HG03066 (cell line): Measurements from ENCODE around the gene MTMR1.

Experiments used
- ATAC-seq: cut with Tn5 transposase; IDR thresholded peaks from one replicate; pipeline ENCODE4 v1.9.1; 2021; ENCODE audit warnings: low read depth; ENCODE audit not compliant: unreplicated experiment

The MTMR1 gene

DNA sequence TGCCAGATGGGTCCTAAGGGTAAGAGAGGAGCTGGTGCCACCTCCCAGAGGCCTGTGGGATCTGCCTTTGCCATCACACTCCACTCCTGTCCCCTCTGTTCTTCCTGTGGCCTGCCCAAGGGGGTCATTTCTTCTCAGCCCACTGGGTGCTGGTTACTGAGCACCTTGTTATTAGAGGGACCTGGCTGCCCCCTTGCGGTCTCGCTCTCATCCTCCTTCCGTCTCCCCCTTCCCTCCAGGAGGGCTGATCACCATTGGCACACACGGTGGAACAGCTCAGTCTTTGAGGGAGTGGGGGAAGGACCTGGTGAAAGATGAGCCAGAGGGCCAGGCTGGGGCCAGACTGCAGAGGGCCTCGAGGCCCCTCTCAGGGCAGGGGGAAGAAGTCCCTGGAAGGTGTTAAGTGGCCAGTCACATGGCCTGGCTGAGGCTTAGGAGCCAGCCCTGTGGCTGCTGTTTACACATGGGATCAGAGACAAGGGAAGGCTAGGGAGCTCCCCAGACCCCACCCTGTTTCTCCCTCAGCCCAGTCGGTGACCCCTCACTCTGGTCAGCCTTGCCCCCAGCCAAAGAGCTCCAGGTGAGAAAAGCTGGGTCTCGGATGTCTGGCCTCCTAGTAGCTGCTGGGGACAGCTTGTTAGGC is 68.1 kb downstream of the MTMR1 start:
- no peak for ATAC-seq

- no peak for ATAC-seq
These were observed 68.6 kb downstream of the MTMR1 start for GRCh38 chrX:150761819-150762216.

DNA sequence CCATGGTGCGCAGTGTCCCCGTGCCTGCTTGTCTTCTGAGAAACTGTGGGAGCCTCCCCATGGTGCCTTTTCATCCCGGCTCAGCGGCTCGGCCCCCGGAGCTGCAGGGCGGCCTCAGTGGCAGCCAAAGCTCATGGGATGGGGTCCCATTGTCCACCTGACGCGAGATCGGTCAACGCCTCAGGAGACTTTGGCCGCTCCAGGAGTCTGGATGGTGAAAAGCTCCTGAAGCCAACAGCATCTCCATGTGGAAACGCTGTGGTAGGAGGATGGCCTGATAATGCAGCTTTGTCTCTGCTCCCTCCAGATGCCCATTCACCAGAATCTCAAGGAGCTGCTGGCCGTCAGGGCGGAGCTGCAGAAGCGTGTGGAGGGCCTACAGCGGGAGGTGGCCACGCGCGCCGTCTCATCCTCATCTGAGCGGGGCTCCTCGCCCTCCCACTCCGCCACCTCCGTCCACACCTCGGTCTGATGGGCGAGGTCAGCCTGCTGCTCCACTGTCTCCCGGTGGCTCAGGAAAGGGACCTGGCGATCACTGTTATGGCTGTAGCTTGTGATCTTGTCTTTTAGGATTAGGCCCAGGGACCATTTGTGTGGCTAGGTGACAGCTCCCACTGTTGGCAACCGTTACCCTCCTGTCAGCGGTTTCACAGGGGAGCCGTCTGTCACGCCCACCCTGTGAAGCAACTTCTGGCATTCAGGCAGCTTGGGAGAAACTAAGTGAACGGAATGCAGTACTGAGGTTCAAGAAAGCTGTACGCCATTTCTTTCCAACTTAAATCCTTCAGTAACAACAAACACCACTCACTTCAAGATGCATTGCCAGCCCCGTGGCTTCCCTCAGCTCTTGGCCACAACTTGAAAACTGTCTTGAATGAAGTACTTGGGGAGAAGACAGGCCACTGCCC is 69.3 kb downstream of the MTMR1 start:
- ATAC-seq = no peak

GRCh38 chrX:150763303-150763797 is 70.2 kb downstream of the MTMR1 start:
- no peak for ATAC-seq

DNA sequence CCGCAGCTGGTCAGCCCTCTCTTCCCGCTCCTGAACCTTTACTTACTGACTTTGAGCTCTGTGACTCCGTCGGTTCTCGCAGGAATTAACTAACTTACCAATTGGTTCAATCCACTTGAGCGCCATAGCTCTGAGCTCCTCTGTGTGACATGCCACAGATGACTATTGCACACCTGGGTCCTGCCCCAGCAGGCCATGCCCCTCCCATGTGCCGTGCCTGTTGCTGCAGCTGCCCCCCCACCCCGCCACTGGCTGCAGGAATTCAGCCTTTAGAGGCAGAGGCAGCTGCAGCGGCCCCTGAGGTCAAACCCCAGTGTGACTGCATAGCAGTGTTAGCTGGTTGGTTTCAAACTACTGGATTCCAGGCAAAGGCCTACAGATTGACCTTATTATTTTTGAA is 70.6 kb downstream of the MTMR1 start:
- ATAC-seq = no peak

- ATAC-seq = no peak
These were observed 72.0 kb downstream of the MTMR1 start for GRCh38 chrX:150765237-150765636.

DNA sequence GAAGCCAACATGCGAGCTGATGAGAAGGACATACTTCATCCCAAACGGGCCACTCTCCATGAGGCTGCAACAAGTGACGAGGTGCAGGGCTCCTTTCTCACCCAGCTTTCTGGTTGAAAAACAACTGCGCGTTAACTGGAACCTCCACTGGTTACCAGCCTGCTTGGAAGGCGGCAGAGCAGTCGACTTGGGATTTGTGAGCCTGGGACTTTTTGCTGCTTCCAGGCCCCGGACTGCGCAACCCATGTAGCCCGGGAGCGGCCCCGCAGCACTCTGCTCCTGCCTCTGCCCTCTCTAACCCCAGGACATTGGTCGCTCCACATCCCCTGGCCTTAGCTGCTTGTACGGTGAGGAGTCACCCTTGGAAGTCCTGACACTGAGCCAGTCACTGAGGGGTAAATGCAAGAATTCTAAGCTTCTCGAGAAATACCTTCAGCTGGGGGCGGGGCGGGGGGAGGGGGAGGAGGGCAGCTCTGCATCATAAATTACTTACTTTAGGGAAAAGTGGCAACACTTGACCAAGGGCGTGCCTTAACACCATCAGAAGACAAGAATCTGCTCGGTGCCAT is 72.7 kb downstream of the MTMR1 start:
- ATAC-seq = no peak

DNA sequence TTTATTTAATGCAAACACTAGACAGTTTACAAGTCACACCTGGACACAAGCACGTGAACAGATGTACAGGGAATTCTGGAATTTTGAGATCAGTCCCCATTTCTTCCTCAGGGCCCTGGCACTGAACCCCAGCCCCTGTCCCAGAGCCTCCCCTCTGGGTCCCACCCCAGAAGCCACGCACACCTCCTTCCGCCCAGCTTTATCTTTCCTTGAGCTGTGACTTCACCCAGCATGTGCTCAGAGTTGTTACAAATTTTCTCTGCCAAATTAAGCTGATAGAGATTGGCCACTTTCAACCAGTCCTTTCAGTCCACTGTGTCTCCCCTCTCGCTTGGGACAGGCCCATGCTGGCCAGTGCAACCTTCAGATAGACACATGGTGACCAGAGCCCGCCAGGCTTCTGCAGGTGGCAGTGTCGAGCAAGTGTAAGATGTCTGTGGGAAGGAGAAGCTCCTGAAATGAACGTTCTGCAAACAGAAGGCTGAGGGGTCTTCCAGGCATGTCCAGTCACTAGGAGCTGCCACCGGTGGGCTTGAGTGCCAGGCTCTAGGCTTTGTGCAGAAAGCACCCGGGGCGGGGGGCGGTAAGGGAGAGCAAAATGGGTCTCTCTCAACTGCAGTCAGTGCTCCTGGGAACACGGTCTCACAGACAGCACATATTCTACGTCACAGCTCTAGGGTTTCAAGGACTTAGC is 73.3 kb downstream of the MTMR1 start:
- ATAC-seq = no peak

DNA sequence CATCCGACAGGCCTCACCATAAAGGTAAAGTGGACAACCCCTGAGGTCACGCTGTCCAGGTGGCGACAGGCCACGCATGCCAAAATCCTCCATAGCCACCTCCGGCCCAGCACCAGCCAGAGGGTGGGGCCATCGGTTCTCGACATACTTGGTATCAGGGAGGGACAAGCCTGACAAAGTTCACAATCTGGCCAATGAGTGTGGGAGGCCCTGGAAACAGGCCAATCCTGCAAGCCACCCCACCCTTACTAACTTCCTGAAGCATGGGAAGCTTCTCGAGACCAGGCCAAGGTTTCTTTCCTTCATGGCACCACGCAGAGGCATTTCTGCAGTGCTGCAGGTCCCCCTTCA is 73.8 kb downstream of the MTMR1 start:
- no peak for ATAC-seq

DNA sequence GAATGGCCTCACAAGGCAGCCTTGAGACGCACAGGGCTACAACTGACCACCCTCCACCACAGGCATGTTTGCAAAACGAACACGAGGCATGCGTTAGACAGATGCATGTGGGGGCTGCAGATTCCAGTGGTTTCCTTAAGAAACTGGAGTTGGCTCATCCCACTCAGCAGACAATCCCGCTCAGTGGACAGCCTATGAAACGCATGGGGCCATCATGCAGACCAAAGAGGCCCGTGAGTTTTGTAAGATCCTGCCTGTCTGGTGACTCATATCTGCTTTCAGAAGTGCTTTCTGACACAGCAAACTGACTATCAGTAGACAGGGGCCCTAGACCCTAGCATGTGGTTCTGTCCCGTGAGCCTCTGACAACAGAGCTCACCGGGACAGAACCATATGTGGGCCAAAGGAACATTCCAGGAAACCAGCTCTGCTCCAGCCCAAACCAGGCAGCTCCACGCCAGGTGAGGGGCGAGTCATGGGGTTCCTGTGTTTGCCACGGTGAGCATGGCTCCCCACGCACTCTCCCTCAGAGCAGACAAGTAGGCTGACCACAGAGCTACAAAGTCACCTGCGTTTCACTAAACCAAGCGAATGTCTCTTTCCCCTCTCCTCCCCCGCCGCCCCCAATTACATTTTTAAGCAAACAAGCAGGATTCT is 74.4 kb downstream of the MTMR1 start:
- no peak for ATAC-seq

DNA sequence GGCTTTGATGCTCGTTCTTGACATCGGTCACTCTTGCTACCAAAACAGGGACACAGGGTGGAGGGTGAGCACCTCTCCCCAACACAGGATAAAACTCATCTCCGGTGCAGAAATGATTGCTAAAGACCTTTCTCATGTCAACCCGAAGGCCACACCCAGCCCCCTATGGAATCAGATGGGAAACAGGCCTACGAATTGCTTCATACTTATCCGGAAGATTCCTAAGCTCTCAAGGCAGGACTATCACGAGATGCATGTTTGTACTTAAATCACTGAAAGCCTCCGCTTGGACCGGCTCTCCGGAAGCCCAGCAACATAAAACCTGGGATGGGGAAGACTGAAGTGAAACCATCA is 74.9 kb downstream of the MTMR1 start:
- ATAC-seq = no peak

- ATAC-seq = no peak
These were observed 75.5 kb downstream of the MTMR1 start for GRCh38 chrX:150768580-150769190.

DNA sequence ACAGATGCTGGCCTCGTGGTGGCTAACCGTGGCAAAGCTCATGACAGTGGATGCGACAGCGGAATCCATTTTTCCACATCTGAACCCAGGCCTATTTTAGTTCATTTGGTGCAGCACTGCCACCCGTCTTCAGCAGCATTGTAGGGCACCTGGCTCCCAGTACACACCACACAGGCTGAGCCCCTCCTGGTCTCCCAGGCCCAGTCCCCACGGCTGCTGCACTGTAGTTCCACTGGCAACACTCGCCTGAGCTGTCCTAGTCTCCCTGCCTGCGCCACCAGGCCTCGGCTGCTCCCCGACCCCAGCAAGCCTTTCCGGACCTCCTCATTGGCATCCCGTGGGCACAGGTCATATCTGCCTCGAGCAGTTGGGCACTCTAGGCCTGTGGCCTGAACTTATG is 76.2 kb downstream of the MTMR1 start:
- no peak for ATAC-seq

- no peak for ATAC-seq
These were observed 77.4 kb downstream of the MTMR1 start for GRCh38 chrX:150770623-150771022.

- no peak for ATAC-seq
These were observed 77.9 kb downstream of the MTMR1 start for GRCh38 chrX:150771116-150771515.

DNA sequence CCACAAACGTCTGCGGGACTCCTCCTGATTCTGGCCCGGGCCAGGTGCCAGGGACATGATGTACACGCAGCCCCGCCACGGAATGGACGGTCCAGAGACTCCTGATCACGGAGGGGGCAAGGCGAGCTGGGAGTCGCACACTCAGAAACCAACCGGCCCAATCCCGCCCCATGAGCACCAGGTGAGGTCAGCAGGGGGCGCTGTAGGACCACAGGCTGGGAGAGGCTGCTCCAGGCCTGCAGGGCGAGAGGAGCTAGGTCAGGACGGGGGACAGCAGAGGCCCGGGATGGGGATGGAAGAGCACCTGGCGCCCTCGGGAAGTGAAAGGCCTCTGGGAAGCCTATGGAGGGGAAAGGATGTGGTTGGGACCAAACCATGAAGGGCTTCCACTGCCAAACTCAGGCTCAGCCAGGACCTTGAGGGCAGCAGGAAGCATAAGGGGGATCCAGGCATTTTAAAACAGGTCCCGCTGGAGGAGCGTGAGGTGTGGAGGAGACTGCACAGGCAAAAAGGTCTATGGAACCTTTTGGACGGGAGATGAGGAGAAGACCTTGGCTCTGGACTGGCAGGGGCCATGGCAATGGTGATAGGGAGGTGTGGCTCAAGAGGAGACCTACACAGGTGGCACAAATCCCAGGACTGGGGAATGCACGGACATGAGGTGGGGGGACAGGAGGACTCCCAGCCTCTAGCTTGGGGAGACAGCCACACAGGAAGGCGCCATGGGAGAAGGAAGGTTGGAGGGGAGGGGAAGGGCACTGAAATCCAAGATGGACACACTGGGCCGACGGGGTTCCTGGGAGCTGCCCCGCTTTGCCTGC is 79.2 kb downstream of the MTMR1 start:
- peak; percentile 74 for ATAC-seq

GRCh38 chrX:150773117-150773516 is 79.9 kb downstream of the MTMR1 start:
- no peak for ATAC-seq

DNA sequence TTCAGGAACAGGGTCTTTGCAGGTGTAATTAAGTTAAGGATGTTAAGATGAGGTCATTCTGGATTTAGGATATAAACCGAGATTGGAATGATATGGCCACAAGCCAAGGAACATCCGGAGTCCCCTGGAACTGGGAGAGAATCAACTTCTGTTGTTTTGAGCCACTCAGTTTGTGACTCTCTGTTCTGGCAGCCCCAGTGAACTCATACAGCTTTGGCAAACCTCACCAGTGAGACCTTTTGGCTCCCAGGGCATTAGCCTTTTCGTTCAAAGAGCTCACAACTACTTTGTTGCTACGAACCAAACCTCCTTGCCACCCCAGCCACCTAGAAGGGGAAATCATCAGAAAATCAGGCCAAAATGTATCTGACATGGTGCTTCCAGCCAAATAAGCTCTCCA is 80.4 kb downstream of the MTMR1 start:
- ATAC-seq = no peak

DNA sequence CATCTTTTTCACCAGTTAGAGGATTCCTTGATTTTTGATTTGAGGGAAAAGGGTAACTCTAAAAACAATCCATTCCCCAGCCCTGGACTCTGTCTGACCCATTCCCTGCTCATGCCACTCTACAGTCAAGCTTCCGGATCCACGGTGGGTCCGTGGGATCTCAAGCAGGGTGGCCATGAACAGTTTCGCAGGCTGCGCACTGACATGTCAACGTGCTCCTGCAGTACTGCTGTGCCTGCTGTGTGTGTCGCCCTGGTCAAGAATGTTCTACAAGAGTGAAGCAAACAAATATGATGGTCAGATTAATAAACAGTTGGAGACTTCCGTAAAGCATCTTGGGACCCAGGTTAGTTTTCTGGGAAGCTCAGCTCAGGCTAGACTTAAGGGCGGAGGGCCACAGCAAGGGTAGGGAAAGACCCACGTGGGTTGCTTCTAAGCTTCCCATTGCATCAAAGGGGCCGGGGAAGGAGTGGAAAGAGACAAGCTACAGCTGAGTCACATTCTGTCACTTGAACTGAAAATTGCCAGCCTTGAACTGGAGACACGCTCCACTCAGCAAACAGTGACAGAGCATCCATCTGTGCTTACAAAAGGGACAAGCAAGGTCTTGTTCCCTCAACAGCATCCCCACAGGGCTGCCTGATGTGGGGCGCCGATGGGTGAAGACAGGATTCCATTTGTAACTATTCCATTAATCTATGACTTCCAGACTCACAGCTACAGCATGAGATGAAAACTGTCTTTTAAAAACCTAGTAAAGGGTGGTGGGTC is 81.8 kb downstream of the MTMR1 start:
- no peak for ATAC-seq
